ENCODE measurements around the gene TECPR2.

DNA sequence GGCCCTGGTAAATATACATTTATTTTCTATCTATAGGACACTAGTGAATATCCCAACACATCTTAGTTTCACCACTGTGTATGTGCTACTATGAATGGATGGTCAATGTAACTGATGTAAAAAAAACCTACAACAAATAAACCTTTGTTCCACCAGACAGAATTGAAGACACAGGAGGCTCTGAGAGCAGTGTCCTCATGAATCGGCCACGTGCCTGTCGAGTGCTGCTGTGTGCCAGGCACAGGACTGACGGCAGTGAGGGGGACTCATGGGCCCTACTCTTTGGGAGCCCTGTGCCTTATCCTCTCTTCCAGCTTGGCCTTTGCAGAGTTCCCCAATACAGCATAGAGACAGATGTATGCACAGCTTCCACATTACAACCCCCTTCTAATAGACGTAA is 18.3 kb upstream of the TECPR2 start:
- TF ChIP-seq, protein P1, sequence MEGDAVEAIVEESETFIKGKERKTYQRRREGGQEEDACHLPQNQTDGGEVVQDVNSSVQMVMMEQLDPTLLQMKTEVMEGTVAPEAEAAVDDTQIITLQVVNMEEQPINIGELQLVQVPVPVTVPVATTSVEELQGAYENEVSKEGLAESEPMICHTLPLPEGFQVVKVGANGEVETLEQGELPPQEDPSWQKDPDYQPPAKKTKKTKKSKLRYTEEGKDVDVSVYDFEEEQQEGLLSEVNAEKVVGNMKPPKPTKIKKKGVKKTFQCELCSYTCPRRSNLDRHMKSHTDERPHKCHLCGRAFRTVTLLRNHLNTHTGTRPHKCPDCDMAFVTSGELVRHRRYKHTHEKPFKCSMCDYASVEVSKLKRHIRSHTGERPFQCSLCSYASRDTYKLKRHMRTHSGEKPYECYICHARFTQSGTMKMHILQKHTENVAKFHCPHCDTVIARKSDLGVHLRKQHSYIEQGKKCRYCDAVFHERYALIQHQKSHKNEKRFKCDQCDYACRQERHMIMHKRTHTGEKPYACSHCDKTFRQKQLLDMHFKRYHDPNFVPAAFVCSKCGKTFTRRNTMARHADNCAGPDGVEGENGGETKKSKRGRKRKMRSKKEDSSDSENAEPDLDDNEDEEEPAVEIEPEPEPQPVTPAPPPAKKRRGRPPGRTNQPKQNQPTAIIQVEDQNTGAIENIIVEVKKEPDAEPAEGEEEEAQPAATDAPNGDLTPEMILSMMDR (IDR thresholded peaks at IDR 0.05): no peak
- TF ChIP-seq POLR2A (IDR thresholded peaks at IDR 0.05): no peak
